ENCODE measurements around the gene PPP3R1. TPM values are rescaled to one million over a fixed set of nuclear protein-coding genes. Genes with fewer than 3 reads are reported as not detected.
A peak's percentile ranks its signal among the peaks of the same experiment; 100 is the strongest.

PPP3R1 gene, protein sequence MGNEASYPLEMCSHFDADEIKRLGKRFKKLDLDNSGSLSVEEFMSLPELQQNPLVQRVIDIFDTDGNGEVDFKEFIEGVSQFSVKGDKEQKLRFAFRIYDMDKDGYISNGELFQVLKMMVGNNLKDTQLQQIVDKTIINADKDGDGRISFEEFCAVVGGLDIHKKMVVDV
- total RNA-seq = 10 to 100 TPM; 80.8 to 93.2 TPM

DNA sequence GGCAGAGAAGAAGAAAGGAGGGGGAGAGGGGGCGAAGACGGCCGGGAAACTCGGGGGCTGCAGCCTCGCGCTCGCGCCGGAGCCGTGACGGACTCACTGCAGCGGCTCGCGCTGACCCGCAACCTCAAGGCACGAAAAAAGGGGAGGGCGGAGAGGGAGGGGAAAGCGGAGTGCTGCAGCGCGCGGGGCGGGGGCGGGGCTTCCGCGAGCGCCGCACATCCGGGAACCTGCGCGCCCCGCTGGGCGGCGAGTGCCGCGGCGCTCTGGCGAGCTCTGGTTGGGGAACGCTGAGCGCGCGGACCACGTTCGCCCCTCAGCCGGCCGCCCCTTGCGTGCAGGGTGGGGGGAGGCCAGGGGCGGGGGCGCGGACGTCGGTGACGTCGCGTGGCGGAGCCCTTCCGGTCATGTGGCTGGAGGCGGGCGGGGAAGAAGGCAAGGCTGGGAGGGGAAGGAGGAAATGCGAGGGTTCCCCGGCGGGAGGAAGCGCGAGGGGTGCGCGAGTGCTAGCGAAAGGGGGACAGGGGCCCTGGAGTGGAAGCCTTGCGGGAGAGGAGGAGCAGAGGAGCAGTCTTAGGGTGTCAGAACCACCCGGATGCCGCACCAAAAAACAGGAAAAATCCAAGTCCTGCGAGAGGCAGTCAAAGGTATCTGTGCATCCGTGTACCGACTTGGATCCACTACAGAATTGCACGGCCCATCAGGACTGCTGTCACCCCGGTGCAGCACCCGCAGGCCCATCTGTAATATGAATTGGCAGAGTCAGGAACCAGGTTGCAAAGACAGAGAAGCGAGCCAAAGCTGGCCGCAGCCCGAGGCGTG, at the start of gene PPP3R1:
Gene PPP3R1, minus strand, starts transcription at position 133 of the 819 bp plus-strand sequence. CDS start 405 bp downstream, outside the sequence.
- H3K9me3 Mint-ChIP-seq = no peaks in the 10 kb centered on the region
- peak within 1 kb of the TSS; percentile 100 for H3K27ac Mint-ChIP-seq
- H3K4me1 Mint-ChIP-seq = peaks cover 32% of the 10 kb centered on the region
- peak within 1 kb of the TSS; percentile 97 for H3K4me3 Mint-ChIP-seq
- peak; percentile 97 for DNase-seq
- peaks cover 16% of the 10 kb centered on the region for H3K36me3 Mint-ChIP-seq
- H3K27me3 Mint-ChIP-seq = no peaks in the 10 kb centered on the region

DNA sequence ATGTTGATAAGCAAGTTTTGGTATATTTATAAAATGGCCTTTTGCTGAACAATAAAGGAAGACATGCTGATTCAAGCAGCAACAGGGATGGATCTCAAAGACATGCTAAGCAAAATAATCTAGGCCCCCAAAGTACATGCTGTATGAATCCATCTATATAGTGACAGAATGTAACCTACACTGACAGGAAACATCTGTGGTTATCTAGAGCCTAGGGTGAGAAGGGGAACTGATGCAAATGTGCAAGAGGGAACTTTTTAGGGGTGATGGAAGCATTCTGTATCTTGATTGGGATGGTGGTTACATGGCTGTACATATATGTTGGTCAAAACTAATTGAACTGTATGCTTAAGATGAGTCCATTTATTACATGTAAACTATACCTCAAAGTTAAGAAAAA, 43.2 kb upstream of the PPP3R1 start:
- H3K27me3 Mint-ChIP-seq = peaks cover 6% of the 10 kb centered on the region
- no peak overlapping the region for H3K27ac Mint-ChIP-seq
- peaks cover 3% of the 10 kb centered on the region for H3K4me1 Mint-ChIP-seq
- H3K9me3 Mint-ChIP-seq = no peaks in the 10 kb centered on the region
- H3K4me3 Mint-ChIP-seq = no peak overlapping the region
- H3K36me3 Mint-ChIP-seq = no peaks in the 10 kb centered on the region
- DNase-seq = no peak

DNA sequence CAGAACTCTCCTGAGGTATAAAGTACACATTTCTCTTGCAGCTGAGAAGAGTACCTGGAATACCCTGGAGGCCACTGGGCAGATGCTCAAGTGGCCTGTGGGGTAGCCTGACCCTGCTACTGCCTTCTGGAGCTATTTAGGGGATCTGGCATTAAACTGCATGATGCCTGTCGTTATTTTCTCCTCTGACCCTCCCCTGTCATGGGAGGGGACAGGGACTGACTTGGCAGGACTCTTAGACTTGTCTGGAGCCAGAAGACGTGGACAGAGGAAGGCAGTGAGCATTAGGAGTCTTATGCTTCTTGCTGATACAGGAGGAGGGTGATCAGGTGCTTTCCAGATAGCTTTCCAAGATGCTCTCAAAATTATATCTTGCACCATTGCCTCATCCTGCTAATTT, 42.6 kb upstream of the PPP3R1 start:
- no peaks in the 10 kb centered on the region for H3K36me3 Mint-ChIP-seq
- no peak for DNase-seq
- H3K9me3 Mint-ChIP-seq = no peaks in the 10 kb centered on the region
- no peak overlapping the region for H3K27ac Mint-ChIP-seq
- H3K4me1 Mint-ChIP-seq = peaks cover 3% of the 10 kb centered on the region
- no peak overlapping the region for H3K4me3 Mint-ChIP-seq
- peaks cover 12% of the 10 kb centered on the region for H3K27me3 Mint-ChIP-seq

DNA sequence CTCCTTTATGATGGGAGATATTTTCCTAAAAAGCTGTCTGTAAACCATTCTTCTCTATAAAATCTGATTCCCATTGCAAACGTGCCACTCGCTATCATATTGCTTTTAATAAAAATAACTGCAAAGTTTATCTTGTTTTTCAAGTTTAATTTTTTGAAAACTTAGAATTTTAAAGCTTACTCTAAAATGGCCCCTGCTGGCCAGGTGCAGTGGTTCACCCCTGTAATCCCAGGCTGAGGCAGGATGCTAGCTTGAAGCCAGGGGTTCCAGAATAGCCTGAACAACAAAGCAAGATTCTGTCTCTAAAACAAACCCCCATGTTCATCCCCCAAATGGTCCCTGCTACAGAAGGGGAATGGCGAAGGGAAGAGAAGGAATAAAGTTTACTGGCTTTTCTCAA, 41.9 kb upstream of the PPP3R1 start:
- H3K4me3 Mint-ChIP-seq = no peak overlapping the region
- no peaks in the 10 kb centered on the region for H3K36me3 Mint-ChIP-seq
- DNase-seq = no peak
- no peak overlapping the region for H3K27ac Mint-ChIP-seq
- peaks cover 3% of the 10 kb centered on the region for H3K4me1 Mint-ChIP-seq
- H3K27me3 Mint-ChIP-seq = peaks cover 11% of the 10 kb centered on the region
- no peaks in the 10 kb centered on the region for H3K9me3 Mint-ChIP-seq

DNA sequence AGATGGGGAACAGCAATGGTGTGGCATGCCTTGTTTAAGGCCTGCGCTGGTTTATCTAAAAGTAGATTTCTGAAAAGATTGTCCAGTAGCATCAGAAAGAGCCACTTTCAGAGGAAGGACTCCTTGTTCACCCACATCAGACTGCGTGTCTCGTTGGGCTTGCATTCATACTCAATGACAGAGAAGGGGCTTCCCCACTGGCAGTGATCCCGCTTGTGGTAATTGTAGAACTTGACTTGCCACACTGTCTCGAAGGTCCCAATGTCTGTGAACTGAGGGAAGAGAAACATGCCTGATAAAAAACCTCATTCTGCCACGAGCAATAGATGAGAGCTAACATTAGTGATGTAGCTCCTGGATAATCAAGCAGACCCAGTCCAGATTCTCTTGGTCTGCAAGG, 41.4 kb upstream of the PPP3R1 start:
- no peak overlapping the region for H3K27ac Mint-ChIP-seq
- H3K9me3 Mint-ChIP-seq = no peaks in the 10 kb centered on the region
- H3K36me3 Mint-ChIP-seq = no peaks in the 10 kb centered on the region
- H3K4me1 Mint-ChIP-seq = peaks cover 3% of the 10 kb centered on the region
- H3K27me3 Mint-ChIP-seq = peaks cover 11% of the 10 kb centered on the region
- H3K4me3 Mint-ChIP-seq = no peak overlapping the region
- DNase-seq = no peak

DNA sequence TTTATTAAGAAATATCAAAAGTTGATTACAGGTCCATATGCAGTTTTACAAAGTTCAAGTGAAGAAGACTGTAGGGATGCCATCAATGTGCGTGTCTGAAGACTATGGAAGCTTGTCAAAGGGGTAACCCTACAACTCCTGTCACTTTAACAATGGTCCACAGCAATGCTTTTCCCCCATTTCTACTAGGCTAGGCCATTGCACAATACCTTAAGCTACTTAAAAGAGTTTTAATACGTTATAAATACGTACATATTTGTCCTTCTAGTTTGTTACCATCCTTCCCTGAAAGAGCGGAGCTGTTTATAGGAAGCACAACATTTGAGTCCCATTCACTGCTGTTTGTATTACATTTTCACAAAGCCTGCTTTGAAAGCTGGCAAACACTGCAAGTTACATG, 40.7 kb upstream of the PPP3R1 start:
- peaks cover 16% of the 10 kb centered on the region for H3K27me3 Mint-ChIP-seq
- DNase-seq = no peak
- H3K36me3 Mint-ChIP-seq = no peaks in the 10 kb centered on the region
- no peaks in the 10 kb centered on the region for H3K9me3 Mint-ChIP-seq
- H3K4me3 Mint-ChIP-seq = no peak overlapping the region
- H3K27ac Mint-ChIP-seq = no peak overlapping the region
- H3K4me1 Mint-ChIP-seq = peaks cover 3% of the 10 kb centered on the region

DNA sequence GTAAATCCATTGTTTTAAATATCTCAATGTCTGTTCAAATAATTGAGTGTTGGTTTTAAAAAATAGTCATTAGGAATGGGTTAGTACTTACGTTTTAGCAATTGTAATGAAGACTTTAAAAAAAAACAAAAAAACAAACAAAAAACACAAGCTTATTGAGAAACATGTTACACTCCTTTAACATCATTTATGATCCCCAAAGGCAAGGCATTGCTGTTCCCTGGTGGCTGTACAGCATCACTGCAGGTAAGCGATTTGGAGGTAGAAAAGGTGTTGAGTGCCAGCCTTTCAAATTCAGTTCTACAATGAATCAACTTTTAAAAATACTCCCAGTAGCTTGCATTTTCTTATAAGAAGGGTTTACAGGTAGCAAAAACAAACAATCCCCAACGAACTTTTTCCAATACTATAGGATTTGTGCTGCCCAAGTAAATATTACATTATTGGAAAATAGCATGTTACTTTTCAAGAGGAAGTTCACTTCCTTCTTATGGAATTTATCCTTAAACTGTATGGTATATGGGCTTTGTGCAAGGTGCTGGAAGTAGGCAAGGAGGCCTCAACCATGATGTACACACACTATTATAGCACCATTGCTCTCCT, 39.9 kb upstream of the PPP3R1 start:
- Mint-ChIP-seq H3K4me1 (peaks cover 3% of the 10 kb centered on the region), H3K36me3 (no peaks in the 10 kb centered on the region), H3K4me3 (no peak overlapping the region), H3K27ac (no peak overlapping the region), H3K9me3 (no peaks in the 10 kb centered on the region), H3K27me3 (peaks cover 18% of the 10 kb centered on the region)
- DNase-seq = no peak

DNA sequence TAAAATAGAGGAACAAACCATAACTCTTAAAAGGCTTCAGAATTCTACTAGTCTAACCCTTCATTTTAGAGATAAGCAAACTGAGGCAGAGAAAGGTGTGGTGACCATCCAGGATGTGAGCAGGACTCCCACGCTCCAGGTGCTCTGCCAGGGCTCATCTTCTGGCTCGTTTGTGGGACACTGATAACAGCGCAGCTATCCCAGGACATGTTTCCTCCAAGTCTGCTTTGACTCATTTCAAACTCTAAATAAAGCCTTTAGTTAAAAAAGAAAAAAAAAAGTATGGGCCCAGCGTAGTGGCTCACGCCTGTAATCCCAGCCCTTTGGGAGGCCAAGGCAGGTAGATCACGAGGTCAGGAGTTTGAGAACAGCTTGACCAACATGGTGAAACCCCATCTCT, 39.0 kb upstream of the PPP3R1 start:
- DNase-seq = no peak
- no peak overlapping the region for H3K4me3 Mint-ChIP-seq

DNA sequence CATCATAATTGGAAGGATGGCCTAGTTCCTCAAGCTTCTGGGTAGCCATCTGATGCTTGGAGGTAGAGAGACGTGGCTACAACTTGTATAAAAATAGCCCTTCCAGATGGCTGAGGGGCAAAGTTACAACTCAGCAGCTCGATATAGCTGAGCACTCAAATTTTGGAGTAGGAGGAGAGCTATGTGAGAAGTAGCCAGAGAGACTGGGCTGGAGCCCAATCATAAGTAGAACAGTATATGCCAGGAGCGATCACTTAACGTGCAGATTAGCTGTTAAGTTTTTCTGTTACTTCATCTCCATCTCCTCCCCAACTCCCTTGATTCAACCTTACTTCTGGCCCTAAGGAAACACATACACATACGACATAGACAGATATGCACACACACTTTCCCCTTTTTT, 38.6 kb upstream of the PPP3R1 start:
- Mint-ChIP-seq H3K4me3 (no peak overlapping the region), H3K9me3 (no peaks in the 10 kb centered on the region), H3K4me1 (peaks cover 3% of the 10 kb centered on the region), H3K36me3 (no peaks in the 10 kb centered on the region), H3K27ac (no peak overlapping the region), H3K27me3 (peaks cover 27% of the 10 kb centered on the region)
- DNase-seq = no peak

More for the DNA sequence above, 39.0 kb upstream of the PPP3R1 start:
- H3K9me3 Mint-ChIP-seq = no peaks in the 10 kb centered on the region
- peaks cover 3% of the 10 kb centered on the region for H3K4me1 Mint-ChIP-seq
- H3K27me3 Mint-ChIP-seq = peaks cover 23% of the 10 kb centered on the region
- no peaks in the 10 kb centered on the region for H3K36me3 Mint-ChIP-seq
- H3K27ac Mint-ChIP-seq = no peak overlapping the region

DNA sequence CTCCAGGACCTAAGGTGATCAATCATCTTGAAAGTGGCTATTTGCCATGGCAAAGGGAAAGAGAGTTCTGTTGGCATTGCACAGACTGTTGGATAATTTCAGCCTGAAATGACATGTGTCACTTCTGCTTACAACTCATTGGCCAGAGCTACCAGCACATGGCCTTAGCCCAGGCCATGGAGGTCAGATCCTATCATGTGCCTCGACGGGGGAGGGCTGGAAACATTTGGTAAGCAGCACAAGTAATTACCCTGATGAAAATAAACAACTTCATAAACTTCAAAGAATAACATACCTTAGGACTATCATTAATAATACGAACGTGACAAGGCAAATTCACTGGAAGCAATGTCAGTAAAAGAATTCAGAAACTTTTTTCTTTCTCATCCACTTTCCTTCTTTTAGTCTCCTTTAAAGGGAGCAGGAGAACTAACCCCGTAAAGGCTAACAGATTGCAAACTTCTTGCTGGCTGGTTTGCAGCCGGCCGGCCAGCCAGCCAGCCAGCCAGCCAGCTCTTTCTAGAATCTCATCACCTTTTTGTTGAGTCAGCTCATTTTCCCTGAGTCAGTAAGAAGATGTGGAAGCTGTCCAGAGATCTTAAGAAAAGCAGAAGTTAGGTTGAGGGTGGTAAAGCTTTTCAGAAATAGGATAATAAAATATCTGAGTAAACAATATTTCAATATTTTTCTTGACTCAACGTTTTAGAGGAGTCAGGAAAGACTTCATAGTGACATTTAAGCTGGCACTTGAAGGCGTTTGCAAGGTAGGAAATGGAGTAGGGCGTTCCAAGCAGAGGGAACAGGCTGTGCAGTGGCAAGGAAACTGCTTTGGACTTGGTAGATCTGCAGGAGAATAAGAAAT, 35.5 kb upstream of the PPP3R1 start:
- Mint-ChIP-seq H3K27ac (no peak overlapping the region), H3K4me1 (no peaks in the 10 kb centered on the region), H3K9me3 (no peaks in the 10 kb centered on the region), H3K27me3 (peaks cover 31% of the 10 kb centered on the region), H3K4me3 (no peak overlapping the region), H3K36me3 (no peaks in the 10 kb centered on the region)
- DNase-seq = no peak

DNA sequence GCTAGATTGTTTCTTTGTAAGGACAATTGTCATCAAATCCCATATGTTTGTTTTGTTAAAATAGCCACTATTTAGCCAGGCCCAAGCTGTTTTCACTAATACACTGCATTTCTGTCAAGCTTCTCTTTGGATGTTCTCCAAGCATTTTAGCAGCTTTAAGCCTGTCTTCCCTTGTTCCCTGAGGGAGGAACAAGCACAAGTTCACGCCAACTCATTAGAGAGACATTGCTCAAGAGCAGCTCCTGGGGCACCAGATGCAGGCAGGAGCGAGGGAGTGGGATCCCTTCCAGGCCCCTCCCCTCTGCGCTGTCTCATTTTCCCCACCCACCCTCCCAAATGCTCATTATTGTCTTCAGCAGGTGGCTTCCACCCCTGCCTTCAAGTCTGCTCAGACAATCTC, 32.6 kb upstream of the PPP3R1 start:
- no peak for DNase-seq
- Mint-ChIP-seq H3K4me3 (no peak overlapping the region), H3K27ac (no peak overlapping the region), H3K27me3 (peaks cover 44% of the 10 kb centered on the region), H3K9me3 (no peaks in the 10 kb centered on the region), H3K4me1 (no peaks in the 10 kb centered on the region), H3K36me3 (no peaks in the 10 kb centered on the region)

DNA sequence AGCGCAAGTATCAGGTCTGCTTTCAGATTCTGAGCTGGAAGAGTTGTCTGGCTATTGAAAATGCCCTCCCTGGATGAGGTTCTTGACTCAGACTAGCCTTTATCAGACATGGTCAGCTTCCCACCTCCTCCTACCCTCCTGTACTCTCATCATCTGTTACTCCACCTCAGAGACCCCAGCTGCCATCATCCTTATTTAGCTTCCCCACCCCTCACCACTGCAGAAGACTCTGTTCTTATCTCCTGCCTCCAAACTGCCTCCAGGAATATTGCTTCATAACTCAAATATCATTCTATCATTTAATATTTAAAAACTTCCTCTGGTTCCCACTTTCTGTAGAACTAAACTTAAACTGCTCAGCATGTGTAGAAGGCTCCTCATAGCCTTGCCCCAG, 31.1 kb upstream of the PPP3R1 start:
- no peak for DNase-seq
- Mint-ChIP-seq H3K4me3 (no peak overlapping the region), H3K27ac (no peak overlapping the region), H3K36me3 (no peaks in the 10 kb centered on the region), H3K9me3 (no peaks in the 10 kb centered on the region), H3K27me3 (peaks cover 37% of the 10 kb centered on the region), H3K4me1 (no peaks in the 10 kb centered on the region)

DNA sequence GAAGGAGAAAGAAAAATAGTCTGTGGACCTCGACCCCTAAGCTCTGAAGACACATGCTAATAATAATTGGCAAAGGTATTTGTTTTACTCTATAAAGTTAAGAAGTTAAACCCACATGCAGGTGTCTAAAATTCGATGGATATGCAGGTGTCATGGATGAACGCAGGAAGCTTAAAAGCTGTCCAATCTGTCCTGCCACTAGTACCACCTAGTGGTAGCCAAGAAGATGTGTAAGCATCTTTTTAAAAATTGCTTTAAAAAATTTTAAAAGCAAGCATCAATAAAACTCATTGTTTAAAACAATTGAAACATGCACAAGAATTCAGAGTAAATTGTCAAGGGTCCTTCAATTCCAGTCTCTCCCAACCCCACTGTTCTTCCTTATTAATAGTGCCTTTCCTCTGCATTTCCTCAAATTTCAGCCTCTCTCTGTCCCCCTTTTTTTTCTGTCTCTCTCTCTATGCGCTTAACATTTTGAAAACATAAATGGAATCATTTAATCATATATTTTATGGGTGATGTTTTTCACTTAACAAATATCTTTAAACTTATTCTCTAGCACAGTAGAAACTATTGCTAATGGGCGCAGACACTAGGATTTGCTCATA, 30.6 kb upstream of the PPP3R1 start:
- H3K4me3 Mint-ChIP-seq = no peak overlapping the region
- no peaks in the 10 kb centered on the region for H3K9me3 Mint-ChIP-seq
- no peak overlapping the region for H3K27ac Mint-ChIP-seq
- DNase-seq = no peak
- H3K4me1 Mint-ChIP-seq = no peaks in the 10 kb centered on the region
- peaks cover 32% of the 10 kb centered on the region for H3K27me3 Mint-ChIP-seq
- H3K36me3 Mint-ChIP-seq = no peaks in the 10 kb centered on the region

DNA sequence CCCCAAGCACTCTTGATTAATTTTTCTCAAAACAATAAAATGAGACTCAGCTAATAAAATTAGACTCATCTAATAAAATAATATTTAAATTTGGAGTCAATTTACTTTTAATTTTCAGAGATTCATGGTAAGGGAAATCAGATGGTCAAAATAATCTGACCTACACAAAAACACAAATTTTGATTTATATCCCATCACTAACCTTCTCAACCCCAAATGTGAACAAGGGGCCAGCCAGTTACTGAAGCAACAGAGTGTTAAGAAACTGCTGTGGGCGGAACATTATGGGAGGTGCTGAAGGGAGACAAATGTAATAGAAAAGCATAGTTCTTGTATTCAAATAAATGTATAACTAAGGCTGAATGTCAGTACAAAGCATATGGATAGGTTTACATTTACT, 28.5 kb upstream of the PPP3R1 start:
- no peak overlapping the region for H3K4me3 Mint-ChIP-seq
- H3K4me1 Mint-ChIP-seq = no peaks in the 10 kb centered on the region
- H3K9me3 Mint-ChIP-seq = no peaks in the 10 kb centered on the region
- peaks cover 28% of the 10 kb centered on the region for H3K27me3 Mint-ChIP-seq
- DNase-seq = no peak
- no peak overlapping the region for H3K27ac Mint-ChIP-seq
- no peaks in the 10 kb centered on the region for H3K36me3 Mint-ChIP-seq

DNA sequence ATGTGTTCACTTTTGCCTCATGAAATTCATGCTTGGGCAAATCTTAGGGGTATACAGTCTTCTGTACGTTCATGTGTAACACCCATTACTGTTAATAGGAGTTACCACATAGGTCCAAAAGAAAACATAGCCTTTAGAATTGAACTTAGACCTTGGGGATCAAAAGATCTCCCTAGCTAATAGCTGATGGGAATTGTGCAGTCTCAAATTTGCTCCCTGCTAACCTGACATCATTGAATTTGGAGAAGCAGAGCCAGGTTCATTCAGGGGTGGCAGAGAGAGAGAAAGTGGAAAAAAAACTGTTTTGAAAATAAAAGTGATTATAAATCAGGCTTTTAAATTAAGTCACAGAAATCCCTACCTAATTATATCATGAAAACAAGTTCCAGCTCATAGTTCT, 28.0 kb upstream of the PPP3R1 start:
- Mint-ChIP-seq H3K36me3 (no peaks in the 10 kb centered on the region), H3K27ac (no peak overlapping the region), H3K9me3 (no peaks in the 10 kb centered on the region), H3K4me1 (no peaks in the 10 kb centered on the region), H3K4me3 (no peak overlapping the region), H3K27me3 (peaks cover 29% of the 10 kb centered on the region)
- DNase-seq = no peak

Measured in activated naive CD8-positive, alpha-beta T cell treated with anti-CD3 and anti-CD28 coated beads for 36 hours (primary cell).